Mesodermal cell (in vitro differentiated cells): ENCODE measurements around the gene GARIN5A.

ENCODE experiments used
- H3K27ac ChIP-seq: 2 replicates; pipeline ENCODE4 v1.7.0; 2013; ENCODE audit warnings: mild to moderate bottlenecking, low read depth, low read length, moderate library complexity; ENCODE audit not compliant: severe bottlenecking
- H3K36me3 ChIP-seq: 2 replicates; pipeline ENCODE4 v1.7.1; 2013; ENCODE audit warnings: mild to moderate bottlenecking, low read length, moderate library complexity; ENCODE audit not compliant: control insufficient read depth, insufficient read depth
- H3K4me1 ChIP-seq: one replicate; pipeline ENCODE4 v1.7.1; 2013; ENCODE audit warnings: mild to moderate bottlenecking, low read length; ENCODE audit not compliant: insufficient read depth, control insufficient read depth, poor library complexity, severe bottlenecking
- H3K4me3 ChIP-seq: 2 replicates; pipeline ENCODE4 v1.7.0; 2013; ENCODE audit warnings: low read length, control low read depth, mild to moderate bottlenecking; ENCODE audit not compliant: insufficient read depth, poor library complexity, severe bottlenecking; ENCODE audit errors: extremely low read depth
- H3K9me3 ChIP-seq: 2 replicates; pipeline ENCODE4 v1.7.1; 2013; ENCODE audit warnings: mild to moderate bottlenecking, low read length, moderate library complexity; ENCODE audit not compliant: control insufficient read depth
- WGBS, 2 experiments: methylation state at CpG; one replicate each; pipeline ENCODE4 v1.1.5; 2013; ENCODE audit warnings: missing lambda C conversion rate in 2 of 2; ENCODE audit not compliant: insufficient coverage in 2 of 2; 5-methylcytosine and 5-hydroxymethylcytosine counted together

The GARIN5A gene

DNA sequence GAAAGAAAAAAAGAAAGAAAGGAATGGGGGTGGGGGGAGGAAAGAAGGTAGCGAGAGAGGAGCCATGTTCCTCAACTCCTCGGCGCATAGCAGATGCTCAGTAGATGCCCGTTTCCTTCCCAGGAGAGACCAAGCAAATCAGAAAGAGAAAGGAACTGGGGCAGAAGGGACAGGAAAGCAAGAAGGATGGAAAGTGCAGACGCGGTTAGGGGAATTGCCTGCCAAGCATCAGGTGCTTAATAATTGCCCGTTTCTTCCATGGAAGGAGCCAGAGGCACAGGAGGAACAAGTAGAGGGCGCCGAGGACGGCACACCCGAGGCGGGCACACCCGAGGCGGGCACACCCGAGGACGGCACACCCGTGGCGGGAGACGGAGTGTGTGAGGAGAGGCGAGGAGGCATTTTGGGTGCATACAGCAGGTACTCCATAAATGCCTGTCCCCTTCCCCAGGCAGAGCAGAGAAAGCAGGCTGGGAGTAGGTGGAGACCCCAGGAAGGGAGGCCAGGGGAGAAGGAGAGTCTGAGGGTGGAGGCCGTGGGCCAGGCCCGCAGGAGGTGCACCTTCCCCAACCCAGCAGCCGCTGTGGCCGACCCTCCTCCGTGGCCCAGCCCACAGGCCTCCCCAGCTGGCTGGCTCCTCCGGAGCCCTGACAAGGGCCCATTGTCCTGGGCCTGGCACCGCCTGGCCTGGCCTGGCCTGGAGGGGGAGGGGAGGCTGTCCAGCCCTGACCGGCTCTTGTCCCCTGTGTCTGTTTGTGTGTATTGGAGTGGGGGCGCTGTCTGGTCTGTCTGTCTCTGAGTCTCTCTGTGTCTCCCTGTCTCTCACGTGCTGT, 19.8 kb upstream of the GARIN5A start:
- 62 to 81% methylated on average over 15 to 16 of the region's 30 CpGs for WGBS, 2 experiments
- H3K36me3 ChIP-seq = no peaks in the 10 kb centered on the region
- H3K9me3 ChIP-seq = no peaks in the 10 kb centered on the region
- peak overlapping the region; percentile 26 for H3K27ac ChIP-seq
- peaks cover 5% of the 10 kb centered on the region for H3K4me1 ChIP-seq
- no peak overlapping the region for H3K4me3 ChIP-seq

DNA sequence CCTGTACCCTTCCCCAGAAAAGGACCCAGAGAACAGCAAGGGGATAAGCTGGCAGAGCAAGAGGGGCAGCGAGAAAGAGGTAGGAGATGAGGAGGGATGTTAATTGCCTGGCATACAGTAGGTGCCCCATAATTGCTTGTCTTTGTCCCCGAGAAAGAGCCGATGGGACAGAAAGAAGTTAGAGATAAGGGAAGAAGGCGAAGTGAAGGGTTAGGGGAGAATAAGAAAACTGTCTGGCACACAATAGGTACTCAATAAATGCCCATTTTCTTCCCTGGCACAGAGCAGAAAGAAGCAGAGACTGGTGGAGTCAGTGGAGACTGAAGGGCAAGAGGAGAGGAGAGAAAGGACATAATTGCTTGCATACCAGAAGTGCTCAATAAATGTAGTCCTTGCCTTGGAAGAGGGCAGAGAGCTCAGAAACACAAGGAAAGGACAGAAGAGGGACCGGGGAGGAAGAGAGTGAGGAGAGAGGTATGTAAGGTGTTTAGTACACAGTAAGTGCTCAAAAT, 18.4 kb upstream of the GARIN5A start:
- H3K4me1 ChIP-seq = peaks cover 2% of the 10 kb centered on the region
- H3K27ac ChIP-seq = no peak overlapping the region
- no peaks in the 10 kb centered on the region for H3K9me3 ChIP-seq
- 78 to 91% methylated on average over 2 to 4 of the region's 5 CpGs for WGBS, 2 experiments
- H3K4me3 ChIP-seq = no peak overlapping the region
- no peaks in the 10 kb centered on the region for H3K36me3 ChIP-seq

DNA sequence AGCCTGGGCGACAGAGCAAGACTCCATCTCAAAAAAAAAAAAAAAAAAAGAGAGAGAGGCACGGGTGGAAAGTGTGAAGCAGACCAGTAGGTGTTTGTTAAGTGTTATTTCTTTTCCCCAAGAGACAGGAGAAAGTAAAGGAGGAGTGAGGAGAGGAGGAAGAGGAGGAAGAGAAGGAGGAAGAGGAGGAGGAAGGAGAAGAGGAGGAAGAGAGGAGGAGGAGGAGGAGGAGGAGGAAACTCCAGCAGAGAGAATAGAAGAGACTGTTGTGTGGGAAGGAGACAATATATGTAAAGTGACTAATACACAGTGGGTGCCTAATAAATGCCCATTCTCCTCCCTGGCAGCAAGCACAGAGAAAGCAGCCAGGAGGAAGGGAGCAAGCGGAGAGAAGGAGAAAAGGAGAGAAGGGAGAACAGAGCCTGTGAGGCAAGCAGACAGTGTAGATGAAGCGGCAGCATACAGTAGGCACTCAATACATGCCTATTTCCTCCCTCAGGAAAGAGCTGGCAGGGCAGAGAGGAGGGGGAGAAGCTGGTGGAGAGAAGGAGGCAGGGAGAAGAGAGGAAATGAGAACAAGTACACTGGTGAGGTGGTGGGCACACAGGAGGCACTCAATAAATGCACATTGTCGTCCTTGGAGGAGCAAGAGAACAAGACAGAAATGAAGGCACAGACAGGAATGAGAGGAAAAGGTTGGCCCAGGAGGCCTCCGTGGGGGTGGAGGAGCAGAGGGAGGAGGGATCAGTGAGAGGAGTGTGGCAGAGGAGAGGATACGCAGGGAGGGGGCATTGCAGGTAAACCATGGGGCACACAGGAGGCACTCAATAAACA, 17.8 kb upstream of the GARIN5A start:
- H3K9me3 ChIP-seq = no peaks in the 10 kb centered on the region
- no peaks in the 10 kb centered on the region for H3K4me1 ChIP-seq
- H3K36me3 ChIP-seq = no peaks in the 10 kb centered on the region
- WGBS, 2 experiments = 46 to 58% methylated on average over 2 to 5 of the region's 7 CpGs
- H3K27ac ChIP-seq = no peak overlapping the region
- no peak overlapping the region for H3K4me3 ChIP-seq

DNA sequence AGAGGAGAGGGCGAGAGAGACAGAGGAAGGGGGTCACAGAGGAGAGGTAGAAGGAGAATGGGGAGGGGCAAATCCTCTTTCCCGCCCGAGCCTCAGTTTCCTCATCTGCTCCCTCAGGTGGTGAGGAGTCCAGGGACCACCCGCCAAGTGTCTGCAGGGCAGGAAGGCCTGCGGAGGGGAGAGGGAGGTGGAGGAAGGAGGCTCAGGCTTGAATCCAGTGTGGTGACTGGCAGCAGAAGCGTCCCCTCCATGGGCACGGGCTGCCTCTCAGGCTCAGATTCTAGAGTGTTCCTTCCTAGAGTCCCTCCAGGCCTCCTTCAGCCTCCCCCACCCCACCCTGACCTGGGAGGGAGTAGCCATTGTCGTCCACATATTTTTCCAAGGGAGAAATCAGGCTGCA, 16.5 kb upstream of the GARIN5A start:
- H3K4me3 ChIP-seq = no peak overlapping the region
- H3K36me3 ChIP-seq = no peaks in the 10 kb centered on the region
- H3K4me1 ChIP-seq = no peaks in the 10 kb centered on the region
- H3K27ac ChIP-seq = no peak overlapping the region
- no peaks in the 10 kb centered on the region for H3K9me3 ChIP-seq
- 61 to 70% methylated on average over 5 to 8 of the region's 8 CpGs for WGBS, 2 experiments

DNA sequence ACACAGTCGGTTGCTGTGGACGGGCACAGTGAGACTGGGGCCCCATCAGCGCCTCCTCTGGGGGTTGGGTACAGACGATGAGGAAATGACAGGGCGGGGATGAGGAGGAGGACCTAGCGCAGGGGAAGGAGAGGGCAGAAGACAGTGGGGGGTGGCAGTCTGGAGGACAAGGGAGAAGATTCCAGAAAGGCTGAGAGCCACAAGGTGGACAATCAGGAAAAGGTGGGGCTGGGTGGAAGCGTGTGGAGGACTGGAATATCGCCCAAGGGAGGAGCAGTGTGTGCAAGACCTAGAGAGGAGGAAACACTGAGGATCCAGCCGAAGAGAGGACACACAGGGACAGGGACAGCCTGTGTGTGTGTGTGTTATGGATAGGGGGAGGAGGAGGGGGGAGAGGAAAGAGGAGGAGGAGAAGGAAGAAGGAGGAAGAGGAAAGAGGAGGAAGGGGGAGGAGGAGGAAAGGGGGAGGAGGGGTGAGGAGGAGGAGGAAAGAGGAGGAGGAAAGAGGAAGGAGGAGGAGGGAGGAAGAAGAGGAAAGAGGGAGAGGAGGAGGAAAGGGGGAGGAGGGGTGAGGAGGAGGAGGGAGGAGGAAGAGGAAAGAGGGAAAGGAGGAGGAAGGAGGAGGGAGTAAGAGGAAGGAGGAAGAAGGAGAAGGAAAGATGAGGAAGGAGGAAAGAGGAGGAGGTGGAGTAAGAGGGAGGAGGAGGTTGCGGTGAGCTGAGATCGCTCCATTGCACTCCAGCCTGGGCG, 15.8 kb upstream of the GARIN5A start:
- Histone ChIP-seq H3K27ac (no peak overlapping the region), H3K4me1 (no peaks in the 10 kb centered on the region), H3K36me3 (no peaks in the 10 kb centered on the region), H3K4me3 (no peak overlapping the region), H3K9me3 (no peaks in the 10 kb centered on the region)
- WGBS, 2 experiments = 18 to 29% methylated on average over 9 of the region's 12 CpGs

DNA sequence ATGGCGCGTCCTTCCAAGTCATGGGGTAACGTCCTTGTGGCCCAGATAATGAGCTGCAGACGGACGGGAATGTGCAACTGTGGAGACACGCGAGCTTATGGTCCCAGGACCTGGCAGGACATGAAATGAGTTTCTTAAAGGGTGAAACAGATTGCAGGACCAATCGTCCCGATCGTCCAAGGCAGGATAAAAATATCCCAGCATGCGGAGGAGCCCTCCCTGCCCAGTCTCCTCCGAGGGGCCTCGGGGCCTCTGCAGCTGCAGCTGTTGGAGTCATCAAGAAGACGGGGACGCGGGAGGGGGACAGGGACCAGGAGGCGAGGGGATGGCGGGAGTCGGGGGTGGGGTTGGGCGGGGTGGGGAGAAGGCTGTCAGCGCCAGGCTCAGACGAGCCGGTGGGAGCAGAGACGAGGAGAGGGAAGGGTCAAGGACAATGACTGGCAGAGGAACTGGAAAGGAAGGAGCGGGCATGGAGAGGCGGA, 14.4 kb upstream of the GARIN5A start:
- Histone ChIP-seq H3K4me3 (no peak overlapping the region), H3K27ac (no peak overlapping the region), H3K36me3 (peaks cover 3% of the 10 kb centered on the region), H3K9me3 (peaks cover 6% of the 10 kb centered on the region), H3K4me1 (no peaks in the 10 kb centered on the region)
- 82 to 84% methylated on average over 18 to 23 of the region's 26 CpGs for WGBS, 2 experiments

DNA sequence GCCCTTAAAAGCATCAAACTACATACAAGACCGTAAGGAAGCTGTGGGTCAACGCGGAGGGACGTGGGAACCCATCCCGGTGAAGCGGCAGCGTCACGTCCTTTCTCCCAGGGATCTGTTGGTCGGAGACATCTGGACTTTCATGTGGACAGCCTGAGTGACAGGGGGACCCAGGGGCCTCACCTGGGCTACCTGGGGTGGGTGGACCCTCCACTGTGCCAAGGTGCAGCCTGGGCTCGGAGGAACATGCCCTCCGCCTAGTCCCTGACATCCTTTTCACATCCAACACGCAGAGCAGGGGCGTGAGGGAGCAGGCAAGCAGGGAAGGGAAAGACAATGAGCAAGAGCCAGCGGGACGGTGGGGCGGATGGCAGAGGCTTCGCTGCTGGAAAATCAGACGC, 13.8 kb upstream of the GARIN5A start:
- no peak overlapping the region for H3K4me3 ChIP-seq
- no peaks in the 10 kb centered on the region for H3K4me1 ChIP-seq
- H3K27ac ChIP-seq = no peak overlapping the region
- peaks cover 3% of the 10 kb centered on the region for H3K36me3 ChIP-seq
- H3K9me3 ChIP-seq = peaks cover 12% of the 10 kb centered on the region
- 94 to 98% methylated on average over 10 to 16 of the region's 18 CpGs for WGBS, 2 experiments

DNA sequence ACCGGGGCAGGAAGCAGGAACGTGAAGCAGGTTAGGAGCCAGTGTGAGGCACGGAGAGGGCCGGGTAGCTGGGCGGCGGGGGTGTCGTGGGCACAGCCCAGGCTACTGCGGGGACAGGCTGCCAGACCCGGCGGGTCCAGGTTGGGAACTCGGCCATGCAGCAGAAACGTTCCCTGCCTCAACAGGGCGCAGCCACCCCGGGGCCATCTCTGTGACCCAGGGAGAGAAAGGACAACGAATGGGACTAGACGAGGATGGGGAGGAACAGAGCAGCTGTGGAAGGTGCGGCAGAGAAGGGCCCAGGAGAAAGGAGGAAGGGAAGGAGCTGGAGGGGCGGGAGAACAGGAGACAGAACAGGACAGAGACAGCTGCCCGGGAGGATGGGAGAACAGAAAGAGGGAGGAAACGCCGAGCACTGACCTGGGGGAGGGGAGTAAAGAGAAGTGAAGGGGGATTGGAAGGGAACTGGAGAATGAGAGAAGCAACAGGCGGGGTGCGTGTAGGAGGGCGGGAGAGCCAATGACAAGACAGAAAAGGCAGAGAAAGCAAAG, 12.9 kb upstream of the GARIN5A start:
- no peaks in the 10 kb centered on the region for H3K4me1 ChIP-seq
- H3K4me3 ChIP-seq = no peak overlapping the region
- H3K36me3 ChIP-seq = peaks cover 3% of the 10 kb centered on the region
- 39 to 55% methylated on average over 17 to 19 of the region's 24 CpGs for WGBS, 2 experiments
- H3K9me3 ChIP-seq = peaks cover 16% of the 10 kb centered on the region
- H3K27ac ChIP-seq = no peak overlapping the region

DNA sequence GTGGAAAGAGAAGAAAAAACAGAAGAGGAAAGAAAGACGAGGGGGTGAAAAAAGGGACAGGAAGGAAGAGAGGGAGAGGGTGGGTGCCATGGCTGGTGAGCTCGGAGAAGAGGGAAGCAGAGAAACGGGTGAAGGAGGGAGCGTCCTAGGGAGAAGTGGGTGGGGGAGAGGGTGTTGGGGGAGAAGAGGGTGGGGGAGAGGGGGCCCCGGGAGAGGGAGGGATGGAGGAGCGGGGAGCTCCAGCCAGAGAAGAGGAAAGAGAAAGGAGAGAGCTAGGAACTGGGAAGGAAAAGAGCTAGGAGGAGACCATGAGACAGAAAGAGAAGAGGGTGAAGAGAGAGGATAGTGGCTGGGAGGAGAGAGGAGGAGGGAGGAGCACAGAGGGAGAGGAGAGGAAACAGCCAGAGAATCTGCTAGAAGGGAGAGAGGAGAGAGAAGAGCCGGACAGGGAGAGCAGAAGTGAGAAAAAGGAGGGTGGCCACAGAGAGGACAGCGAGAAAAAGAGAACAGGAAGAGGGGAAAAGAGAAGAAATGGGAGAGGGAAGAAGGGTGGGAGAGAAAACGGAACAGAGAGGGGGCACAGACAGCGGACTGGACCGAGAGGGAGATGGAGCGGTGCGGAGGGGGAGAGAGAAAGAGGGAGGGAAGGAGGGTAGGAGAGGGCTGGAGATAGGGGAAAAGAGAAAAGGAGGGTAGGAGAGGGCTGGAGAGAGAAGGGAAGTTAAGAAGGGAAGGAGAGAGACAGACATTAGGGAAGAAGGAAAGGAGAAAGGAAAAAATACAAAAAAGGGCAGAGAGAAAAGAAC, 11.9 kb upstream of the GARIN5A start:
- Histone ChIP-seq H3K4me1 (no peaks in the 10 kb centered on the region), H3K36me3 (peaks cover 3% of the 10 kb centered on the region), H3K9me3 (peaks cover 16% of the 10 kb centered on the region), H3K27ac (no peak overlapping the region), H3K4me3 (no peak overlapping the region)
- WGBS, 2 experiments = 51 to 52% methylated on average over 12 to 13 of the region's 13 CpGs
